Stimulated activated memory B cell treated with anti-CD40 and anti-IgM and Interleukin-4, amounts not matched to agents 10 μg/mL and 1 μg/mL and 100 μg/mL, for 72 hours (primary cell): Measurements from ENCODE around the gene MRS2.

Experiments
- ATAC-seq: fragments of 150-1000 bp; cut with Tn5 transposase; 2 replicates; pipeline ENCODE4 v1.10.0; 2021
- H3K27ac Mint-ChIP-seq: one replicate; pipeline ENCODE4 v1.8.0; 2022; ENCODE audit warnings: mild to moderate bottlenecking, mixed read lengths
- H3K27me3 Mint-ChIP-seq: one replicate; pipeline ENCODE4 v1.8.0; 2022; ENCODE audit warnings: mixed read lengths
- H3K36me3 Mint-ChIP-seq: one replicate; pipeline ENCODE4 v1.8.0; 2022; ENCODE audit warnings: mixed read lengths
- H3K4me1 Mint-ChIP-seq: one replicate; pipeline ENCODE4 v1.8.0; 2022; ENCODE audit warnings: mixed read lengths
- H3K4me3 Mint-ChIP-seq: one replicate; pipeline ENCODE4 v1.8.0; 2022; ENCODE audit warnings: mild to moderate bottlenecking, moderate library complexity, mixed read lengths
- H3K9me3 Mint-ChIP-seq: one replicate; pipeline ENCODE4 v1.8.0; 2022; ENCODE audit warnings: mixed read lengths

MRS2 gene

DNA sequence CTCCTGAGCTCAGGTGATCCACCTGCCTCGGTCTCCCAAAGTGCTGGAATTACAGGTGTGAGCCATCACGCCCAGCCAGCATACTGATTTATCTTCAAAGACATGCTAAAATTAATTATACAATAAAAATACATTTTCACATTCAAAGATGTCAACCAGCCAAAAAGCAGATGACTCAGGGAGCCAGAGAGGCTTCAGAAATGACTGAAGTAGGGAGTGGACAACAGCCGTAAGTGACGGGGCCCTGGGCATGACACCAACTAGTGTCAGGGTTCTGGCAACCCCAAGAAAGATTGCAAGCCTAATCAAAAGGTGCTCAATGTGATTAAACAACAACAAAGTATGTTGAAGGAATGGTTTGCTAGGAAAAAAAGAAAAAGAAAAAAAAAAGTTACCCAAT is 58.2 kb downstream of the MRS2 start:
- H3K9me3 Mint-ChIP-seq, result no peaks in the 10 kb centered on the region
- no peaks in the 10 kb centered on the region for H3K4me1 Mint-ChIP-seq
- ATAC-seq, result no peak
- H3K27ac Mint-ChIP-seq, result no peak overlapping the region
- H3K27me3 Mint-ChIP-seq, result no peaks in the 10 kb centered on the region
- no peak overlapping the region for H3K4me3 Mint-ChIP-seq
- H3K36me3 Mint-ChIP-seq, result peaks cover 12% of the 10 kb centered on the region

DNA sequence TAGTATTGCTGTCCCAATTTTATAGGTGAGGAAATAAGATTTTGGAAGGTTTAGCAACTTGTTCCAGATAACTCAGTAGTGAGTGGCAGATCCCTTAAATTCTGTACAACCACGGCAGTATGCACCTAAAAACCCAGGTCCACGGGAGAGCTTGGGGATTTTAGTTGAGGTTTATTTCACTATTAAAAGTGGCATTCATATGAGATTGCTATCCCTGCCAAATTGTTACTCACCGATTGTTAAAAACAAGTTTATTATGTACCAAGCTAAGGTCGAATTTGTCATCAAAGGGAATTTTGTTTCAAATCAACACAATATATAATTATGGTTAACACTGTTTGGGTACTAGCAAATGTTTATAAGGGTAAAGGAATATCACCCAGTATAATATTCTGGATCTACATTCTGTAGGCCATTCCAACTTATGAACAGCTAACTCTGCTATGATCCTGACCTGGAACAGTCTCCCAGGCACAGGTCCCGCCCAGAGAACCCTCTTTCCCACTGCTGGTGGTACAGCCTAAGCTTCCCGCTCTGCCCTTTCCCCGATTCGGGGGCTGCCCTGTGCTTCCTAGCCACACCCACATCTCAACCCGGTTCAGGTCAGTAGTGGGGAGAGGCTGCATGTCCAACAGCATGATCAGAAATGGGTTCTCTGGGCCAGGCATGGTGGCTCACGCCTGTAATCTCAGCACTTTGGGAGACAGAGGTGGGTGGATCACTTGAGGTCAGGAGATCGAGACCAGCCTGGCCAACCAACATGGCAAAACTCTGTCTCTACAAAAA is 61.7 kb downstream of the MRS2 start:
- Mint-ChIP-seq H3K4me1 (no peaks in the 10 kb centered on the region), H3K27me3 (no peaks in the 10 kb centered on the region), H3K27ac (no peak overlapping the region), H3K4me3 (no peak overlapping the region), H3K36me3 (peaks cover 4% of the 10 kb centered on the region), H3K9me3 (no peaks in the 10 kb centered on the region)
- ATAC-seq, result no peak

DNA sequence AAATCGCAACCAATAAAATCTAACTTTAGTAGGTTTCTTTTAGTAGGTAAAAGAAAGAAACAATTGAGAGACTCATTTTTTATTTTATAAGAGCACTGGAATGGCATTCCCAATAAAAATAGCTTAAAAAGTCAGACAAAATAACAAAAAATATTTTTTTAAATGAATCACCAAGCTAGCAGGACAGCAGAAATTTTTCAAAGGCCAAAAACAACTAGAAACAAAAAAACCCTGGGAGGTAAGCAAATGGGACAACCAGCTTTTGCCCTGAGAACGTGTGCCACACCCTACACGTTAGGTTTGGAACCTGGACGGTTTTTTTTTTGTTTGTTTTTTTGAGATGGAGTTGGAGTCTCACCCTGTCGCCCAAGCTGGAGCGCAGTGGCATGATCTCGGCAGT is 67.1 kb downstream of the MRS2 start:
- H3K9me3 Mint-ChIP-seq, result no peaks in the 10 kb centered on the region
- no peak overlapping the region for H3K4me3 Mint-ChIP-seq
- H3K27ac Mint-ChIP-seq, result no peak overlapping the region
- no peak for ATAC-seq
- peaks cover 6% of the 10 kb centered on the region for H3K36me3 Mint-ChIP-seq
- H3K4me1 Mint-ChIP-seq, result no peaks in the 10 kb centered on the region
- no peaks in the 10 kb centered on the region for H3K27me3 Mint-ChIP-seq

DNA sequence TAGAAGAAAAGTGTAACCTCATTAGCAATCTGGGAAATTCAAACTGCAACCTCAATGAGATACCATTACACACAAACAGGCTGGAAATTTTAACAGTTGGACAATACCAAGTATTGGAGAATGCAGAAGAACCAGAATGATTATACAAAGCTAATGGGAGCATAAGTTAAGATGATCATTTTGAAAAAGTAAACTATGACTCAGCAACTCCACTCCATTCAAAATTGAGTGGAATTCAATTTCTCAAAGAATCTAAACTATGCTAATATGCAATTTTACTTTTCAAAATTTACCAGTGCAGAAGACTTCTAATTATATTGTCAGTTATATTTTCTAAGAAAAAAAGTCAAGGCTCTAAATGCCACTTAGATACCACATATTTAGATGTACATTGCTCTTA is 69.4 kb downstream of the MRS2 start:
- Mint-ChIP-seq H3K27ac (no peak overlapping the region), H3K4me1 (no peaks in the 10 kb centered on the region), H3K4me3 (no peak overlapping the region), H3K9me3 (no peaks in the 10 kb centered on the region), H3K36me3 (peaks cover 6% of the 10 kb centered on the region), H3K27me3 (no peaks in the 10 kb centered on the region)
- no peak for ATAC-seq
